Immature natural killer cell (primary cell): Measurements from ENCODE around the gene PDE4D. TPM values are rescaled to one million over a fixed set of nuclear protein-coding genes. Genes with fewer than 3 reads are reported as not detected.
"Not testable (repeated sequence)": the region's sequence is repeated elsewhere in the genome, so short reads cannot be mapped to it uniquely, and the experiment has no call there.

Experiments used
- DNase-seq, 3 donors: peaks; one replicate each; pipeline ENCODE4 v3.0.0; 2022; ENCODE audit warnings: mixed read lengths in 1 of 3
- H3K27ac Mint-ChIP-seq, 6 donors: one replicate each; pipeline ENCODE4 v1.8.0; 2020; ENCODE audit warnings: mixed read lengths in 6 of 6, mild to moderate bottlenecking in 5 of 6, inconsistent platforms in 4 of 6, moderate library complexity in 3 of 6
- H3K27me3 Mint-ChIP-seq, 3 donors: one replicate each; pipeline ENCODE4 v1.8.0; 2020 to 2021; ENCODE audit warnings: low read depth in 3 of 3, mild to moderate bottlenecking in 3 of 3, mixed read lengths in 3 of 3, moderate library complexity in 3 of 3, inconsistent platforms in 1 of 3
- H3K36me3 Mint-ChIP-seq, 3 donors: one replicate each; pipeline ENCODE4 v1.8.0; 2020; ENCODE audit warnings: mixed read lengths in 3 of 3, inconsistent platforms in 2 of 3, mild to moderate bottlenecking in 2 of 3
- H3K4me1 Mint-ChIP-seq, 2 donors: one replicate each; pipeline ENCODE4 v1.8.0; 2020; ENCODE audit warnings: inconsistent platforms in 2 of 2, mild to moderate bottlenecking in 2 of 2, mixed read lengths in 2 of 2, moderate library complexity in 1 of 2
- H3K4me3 Mint-ChIP-seq, 5 donors: one replicate each; pipeline ENCODE4 v1.8.0; 2020; ENCODE audit warnings: mild to moderate bottlenecking in 5 of 5, mixed read lengths in 5 of 5, inconsistent platforms in 3 of 5, moderate library complexity in 3 of 5
- H3K9me3 Mint-ChIP-seq, 6 donors: one replicate each; pipeline ENCODE4 v1.8.0; 2020; ENCODE audit warnings: mild to moderate bottlenecking in 6 of 6, mixed read lengths in 6 of 6, inconsistent platforms in 4 of 6, moderate library complexity in 3 of 6
- polyA plus RNA-seq, 3 donors: library from polyadenylated mRNA; unstranded; fragments of 300-500 nt; fragmentation: Illumina TruSeq; gene quantifications; one replicate each; pipeline ENCODE4 v1.2.3, GENCODE V29; 2021

PDE4D gene
- polyA plus RNA-seq, 3 donors from 2014 or later: 10.7 to 15.4 (median 12.6) TPM

GRCh38 chr5:59317023-59317773, 576.3 kb downstream of the PDE4D start:
- H3K27ac Mint-ChIP-seq: no peak overlapping the region
- H3K4me3 Mint-ChIP-seq: no peak overlapping the region
- no peak for DNase-seq
- H3K4me1 Mint-ChIP-seq: no peaks in the 10 kb centered on the region
- H3K9me3 Mint-ChIP-seq: peaks cover 0 to 2% (median 0%) of the 10 kb centered on the region in 6 donors
- no peaks in the 10 kb centered on the region for H3K36me3 Mint-ChIP-seq
- H3K27me3 Mint-ChIP-seq: peaks cover 0 to 3% (median 2%) of the 10 kb centered on the region in 3 donors

GRCh38 chr5:59312223-59312622, 581.3 kb downstream of the PDE4D start:
- Mint-ChIP-seq H3K27ac (no peak overlapping the region), H3K4me1 (no peaks in the 10 kb centered on the region), H3K27me3 (peaks cover 0 to 7% (median 2%) of the 10 kb centered on the region in 3 donors), H3K4me3 (no peak overlapping the region), H3K36me3 (peaks cover 0 to 11% (median 6%) of the 10 kb centered on the region in 3 donors), H3K9me3 (peaks cover 0 to 5% (median 0%) of the 10 kb centered on the region in 6 donors)
- DNase-seq: no peak

- H3K4me1 Mint-ChIP-seq, H3K27ac Mint-ChIP-seq, H3K27me3 Mint-ChIP-seq, H3K9me3 Mint-ChIP-seq, DNase-seq, H3K4me3 Mint-ChIP-seq: not testable (repeated sequence)
- peaks cover 0 to 11% (median 6%) of the 10 kb centered on the region in 3 donors for H3K36me3 Mint-ChIP-seq
These were observed 584.8 kb downstream of the PDE4D start for GRCh38 chr5:59308685-59309084.

GRCh38 chr5:59303289-59303716, 590.2 kb downstream of the PDE4D start:
- H3K9me3 Mint-ChIP-seq, H3K4me3 Mint-ChIP-seq, H3K27ac Mint-ChIP-seq, H3K36me3 Mint-ChIP-seq, DNase-seq, H3K27me3 Mint-ChIP-seq, H3K4me1 Mint-ChIP-seq: not testable (repeated sequence)

GRCh38 chr5:59302509-59302908, 591.0 kb downstream of the PDE4D start:
- H3K4me1 Mint-ChIP-seq, DNase-seq, H3K27ac Mint-ChIP-seq, H3K36me3 Mint-ChIP-seq, H3K4me3 Mint-ChIP-seq, H3K9me3 Mint-ChIP-seq, H3K27me3 Mint-ChIP-seq: not testable (repeated sequence)

GRCh38 chr5:59301727-59302126, 591.8 kb downstream of the PDE4D start:
- Mint-ChIP-seq H3K9me3 (no peaks in the 10 kb centered on the region), H3K4me1 (peaks cover 11 to 13% of the 10 kb centered on the region in 2 donors), H3K27ac (no peak overlapping the region), H3K36me3 (no peaks in the 10 kb centered on the region), H3K4me3 (no peak overlapping the region), H3K27me3 (peaks cover 0 to 2% (median 0%) of the 10 kb centered on the region in 3 donors)
- no peak for DNase-seq

GRCh38 chr5:59300930-59301329, 592.6 kb downstream of the PDE4D start:
- Mint-ChIP-seq H3K9me3 (no peaks in the 10 kb centered on the region), H3K27ac (no peak overlapping the region), H3K4me1 (peaks cover 14 to 18% of the 10 kb centered on the region in 2 donors), H3K27me3 (peaks cover 0 to 2% (median 0%) of the 10 kb centered on the region in 3 donors), H3K36me3 (no peaks in the 10 kb centered on the region), H3K4me3 (no peak overlapping the region)
- no peak for DNase-seq

GRCh38 chr5:59299006-59299405, 594.5 kb downstream of the PDE4D start:
- no peaks in the 10 kb centered on the region for H3K36me3 Mint-ChIP-seq
- DNase-seq: no peak
- peaks cover 17 to 18% of the 10 kb centered on the region in 2 donors for H3K4me1 Mint-ChIP-seq
- no peak overlapping the region for H3K27ac Mint-ChIP-seq
- H3K27me3 Mint-ChIP-seq: peaks cover 0 to 2% (median 0%) of the 10 kb centered on the region in 3 donors
- no peaks in the 10 kb centered on the region for H3K9me3 Mint-ChIP-seq
- no peak overlapping the region for H3K4me3 Mint-ChIP-seq

GRCh38 chr5:59296317-59297264, 596.9 kb downstream of the PDE4D start:
- Mint-ChIP-seq H3K4me1 (peaks cover 17 to 18% of the 10 kb centered on the region in 2 donors), H3K9me3 (no peaks in the 10 kb centered on the region), H3K27ac (peak overlapping the region in 5 of 6 donors; percentile 29 to 71 (median 41)), H3K36me3 (no peaks in the 10 kb centered on the region), H3K4me3 (peak overlapping the region; percentile 60 to 73 (median 71)), H3K27me3 (no peaks in the 10 kb centered on the region)
- no peak for DNase-seq

- no peak overlapping the region for H3K4me3 Mint-ChIP-seq
- peaks cover 17 to 18% of the 10 kb centered on the region in 2 donors for H3K4me1 Mint-ChIP-seq
- H3K27me3 Mint-ChIP-seq: peaks cover 0 to 3% (median 0%) of the 10 kb centered on the region in 3 donors
- H3K27ac Mint-ChIP-seq: no peak overlapping the region
- no peaks in the 10 kb centered on the region for H3K9me3 Mint-ChIP-seq
- H3K36me3 Mint-ChIP-seq: no peaks in the 10 kb centered on the region
- DNase-seq: no peak
These were observed 599.8 kb downstream of the PDE4D start for GRCh38 chr5:59293700-59294099.

GRCh38 chr5:59291941-59292340, 601.6 kb downstream of the PDE4D start:
- DNase-seq: no peak
- Mint-ChIP-seq H3K27me3 (peaks cover 0 to 4% (median 3%) of the 10 kb centered on the region in 3 donors), H3K36me3 (peaks cover 0 to 3% (median 0%) of the 10 kb centered on the region in 3 donors), H3K9me3 (no peaks in the 10 kb centered on the region), H3K4me3 (no peak overlapping the region), H3K4me1 (peaks cover 7 to 10% of the 10 kb centered on the region in 2 donors), H3K27ac (no peak overlapping the region)

- Mint-ChIP-seq H3K4me3 (no peak overlapping the region), H3K9me3 (no peaks in the 10 kb centered on the region), H3K36me3 (peaks cover 0 to 3% (median 0%) of the 10 kb centered on the region in 3 donors), H3K27me3 (peaks cover 2 to 5% (median 4%) of the 10 kb centered on the region in 3 donors), H3K27ac (no peak overlapping the region), H3K4me1 (peaks cover 0 to 8% of the 10 kb centered on the region in 2 donors)
- no peak for DNase-seq
These were observed 605.6 kb downstream of the PDE4D start for GRCh38 chr5:59287884-59288283.

GRCh38 chr5:59287361-59287760, 606.2 kb downstream of the PDE4D start:
- Mint-ChIP-seq H3K4me1 (peaks cover 0 to 8% of the 10 kb centered on the region in 2 donors), H3K9me3 (no peaks in the 10 kb centered on the region), H3K4me3 (no peak overlapping the region), H3K27me3 (peaks cover 2 to 5% (median 4%) of the 10 kb centered on the region in 3 donors), H3K36me3 (peaks cover 0 to 3% (median 0%) of the 10 kb centered on the region in 3 donors), H3K27ac (peak overlapping the region in 1 of 6 donors; percentile 58)
- DNase-seq: no peak

- peaks cover 0 to 3% (median 0%) of the 10 kb centered on the region in 3 donors for H3K36me3 Mint-ChIP-seq
- peaks cover 0 to 8% of the 10 kb centered on the region in 2 donors for H3K4me1 Mint-ChIP-seq
- no peak overlapping the region for H3K27ac Mint-ChIP-seq
- no peaks in the 10 kb centered on the region for H3K9me3 Mint-ChIP-seq
- H3K27me3 Mint-ChIP-seq: peaks cover 2 to 5% (median 4%) of the 10 kb centered on the region in 3 donors
- H3K4me3 Mint-ChIP-seq: no peak overlapping the region
- no peak for DNase-seq
These were observed 607.0 kb downstream of the PDE4D start for GRCh38 chr5:59286510-59286909.
